ENCODE data around the gene PLAC9.

- no peak for TF ChIP-seq CTCF (IDR thresholded peaks at IDR 0.05)
- TF ChIP-seq POLR2A (IDR thresholded peaks at IDR 0.05), result no peak
These were observed 25.0 kb downstream of the PLAC9 start for GRCh38 chr10:80157561-80157960.

All from testis (tissue), 2 donors.